ENCODE measurements around the gene PHACTR3.

GRCh38 chr20:59569305-59569704 is 35.0 kb upstream of the PHACTR3 start:
- TF ChIP-seq CTCF (IDR thresholded peaks at IDR 0.05; ENCODE audit: low read length), result no peak
- no peak for TF ChIP-seq EZH2 (IDR thresholded peaks at IDR 0.05; ENCODE audit: borderline replicate concordance, low read length)

Data from OCI-LY1 (cell line).